Right renal pelvis (tissue), 4 donors: ENCODE measurements around the gene CYP2A6. TPM values are rescaled to one million over a fixed set of nuclear protein-coding genes. Genes with fewer than 3 reads are reported as not detected.
"Not testable (repeated sequence)": the region's sequence is repeated elsewhere in the genome, so short reads cannot be mapped to it uniquely, and the experiment has no call there.

ENCODE experiments used
- DNase-seq, 4 donors: peaks; one replicate each; pipeline ENCODE4 v3.0.0-alpha.2; 2013; ENCODE audit warnings: low read depth in 4 of 4, low spot score in 3 of 4, missing footprints in 1 of 4
- polyA plus RNA-seq, 4 donors: library from polyadenylated mRNA; unstranded; fragments of 120-200 nt; gene quantifications; one replicate each; pipeline ENCODE4 v1.2.1, GENCODE V29; 2013; ENCODE audit not compliant: insufficient read length in 4 of 4

The CYP2A6 gene
- polyA plus RNA-seq, 4 donors: 0.12 TPM; not detected in 3

DNA sequence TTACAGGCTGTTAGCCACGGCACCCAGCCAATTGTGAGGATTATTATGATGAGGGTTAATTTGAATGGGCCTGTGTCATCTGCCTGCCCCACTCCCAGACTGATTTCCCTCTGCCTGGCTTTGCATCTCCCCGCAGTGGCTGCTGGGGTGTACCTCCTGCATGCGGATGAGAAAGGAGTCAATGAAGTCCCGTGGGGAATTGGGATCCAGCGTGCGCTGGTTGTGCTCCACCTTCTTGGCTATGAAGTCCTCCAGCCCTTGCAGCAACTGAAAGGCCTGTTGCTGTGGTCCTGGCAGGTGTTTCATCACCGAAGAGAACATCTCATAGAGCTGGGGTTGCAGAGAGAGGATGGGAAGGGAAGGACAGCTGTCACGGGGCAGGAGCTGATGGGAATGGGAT is 3.5 kb downstream of the CYP2A6 start:
- not testable (repeated sequence) for DNase-seq

DNA sequence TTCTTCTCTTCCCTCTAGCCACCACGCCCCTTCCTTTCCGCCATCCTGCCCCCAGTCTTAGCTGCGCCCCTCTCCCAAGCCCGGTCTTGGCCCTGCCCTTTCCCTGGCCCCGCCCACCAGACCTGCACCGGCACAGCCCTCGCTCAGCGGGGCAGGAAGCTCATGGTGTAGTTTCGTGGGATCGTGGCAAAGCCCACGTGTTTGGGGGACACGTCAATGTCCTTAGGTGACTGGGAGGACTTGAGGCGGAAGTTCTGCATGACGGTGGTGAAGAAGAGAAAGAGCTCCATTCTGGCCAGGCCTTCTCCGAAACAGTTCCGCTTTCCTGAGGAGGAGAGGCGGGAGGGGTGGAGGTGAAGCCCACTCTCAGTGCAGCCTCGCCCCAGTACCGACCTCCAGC is 6.6 kb downstream of the CYP2A6 start:
- DNase-seq: not testable (repeated sequence)

DNA sequence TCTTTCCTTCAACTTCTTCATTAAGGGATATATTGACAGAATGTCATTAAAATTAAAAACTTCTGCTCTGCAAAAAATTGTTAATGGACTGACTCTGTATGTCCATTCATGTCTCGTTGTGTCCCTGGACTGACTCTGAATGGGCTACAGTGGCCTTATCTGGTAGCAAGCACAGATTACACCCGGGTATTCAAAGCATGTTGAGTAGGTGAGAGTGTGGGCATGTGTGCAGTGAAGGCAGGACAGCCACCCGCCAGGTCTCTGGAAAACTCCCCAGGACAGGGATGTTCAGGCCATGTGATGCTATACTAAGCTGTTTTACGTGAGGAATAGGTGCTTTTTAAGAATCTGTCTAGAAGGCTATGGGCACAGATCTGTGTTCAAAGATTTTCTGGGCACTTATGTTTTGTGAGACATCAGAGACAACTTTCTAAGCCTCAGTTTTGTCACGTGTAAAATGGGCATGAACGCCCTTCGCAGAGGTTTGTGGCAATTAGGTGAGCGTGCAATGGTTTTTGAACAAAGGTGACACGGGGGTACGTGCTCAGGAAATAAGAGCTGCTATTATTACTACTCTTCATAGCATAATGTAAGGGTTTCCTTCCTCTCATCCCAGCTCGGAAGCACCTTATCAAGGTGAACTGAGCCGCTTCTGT is 7.1 kb downstream of the CYP2A6 start:
- DNase-seq: not testable (repeated sequence)

DNA sequence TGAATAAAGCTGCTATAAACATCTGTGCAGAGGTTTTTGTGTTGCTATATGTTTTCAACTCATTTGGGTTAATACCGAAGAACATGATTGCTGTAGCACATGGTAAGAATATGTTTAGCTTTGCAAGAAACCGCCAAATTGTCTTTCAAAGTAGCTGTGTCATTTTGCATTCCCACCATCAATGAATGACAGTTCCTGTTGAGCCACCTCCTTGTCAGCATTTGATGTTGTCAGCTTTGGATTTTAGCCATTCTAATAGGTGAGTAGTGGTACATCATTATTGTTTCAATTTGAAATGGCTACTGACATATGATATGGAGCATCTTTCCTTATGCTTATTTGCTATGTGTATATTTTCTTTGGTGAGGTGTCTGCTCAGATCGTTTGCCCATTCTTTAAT is 8.2 kb downstream of the CYP2A6 start:
- DNase-seq: not testable (repeated sequence)

DNA sequence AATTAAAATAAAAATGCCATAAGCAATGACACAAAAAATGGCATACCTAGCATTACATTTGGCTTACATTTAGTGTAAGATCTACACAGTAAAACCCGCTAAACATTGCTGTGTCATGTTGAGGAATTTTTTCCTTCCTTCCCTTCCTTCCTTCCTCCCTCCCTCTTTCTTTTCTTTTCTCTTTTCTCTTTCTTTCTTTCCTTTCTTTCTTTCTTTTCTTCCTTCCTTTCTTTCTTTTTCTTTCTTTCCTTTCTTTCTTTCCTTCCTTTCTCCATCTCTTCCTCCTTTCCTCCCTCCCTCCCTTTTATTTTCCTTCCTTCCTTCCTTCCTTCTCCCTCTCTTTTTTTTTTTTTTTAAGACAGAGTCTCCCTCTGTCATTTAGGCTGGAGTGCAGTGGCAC is 11.8 kb downstream of the CYP2A6 start:
- DNase-seq: not testable (repeated sequence)

DNA sequence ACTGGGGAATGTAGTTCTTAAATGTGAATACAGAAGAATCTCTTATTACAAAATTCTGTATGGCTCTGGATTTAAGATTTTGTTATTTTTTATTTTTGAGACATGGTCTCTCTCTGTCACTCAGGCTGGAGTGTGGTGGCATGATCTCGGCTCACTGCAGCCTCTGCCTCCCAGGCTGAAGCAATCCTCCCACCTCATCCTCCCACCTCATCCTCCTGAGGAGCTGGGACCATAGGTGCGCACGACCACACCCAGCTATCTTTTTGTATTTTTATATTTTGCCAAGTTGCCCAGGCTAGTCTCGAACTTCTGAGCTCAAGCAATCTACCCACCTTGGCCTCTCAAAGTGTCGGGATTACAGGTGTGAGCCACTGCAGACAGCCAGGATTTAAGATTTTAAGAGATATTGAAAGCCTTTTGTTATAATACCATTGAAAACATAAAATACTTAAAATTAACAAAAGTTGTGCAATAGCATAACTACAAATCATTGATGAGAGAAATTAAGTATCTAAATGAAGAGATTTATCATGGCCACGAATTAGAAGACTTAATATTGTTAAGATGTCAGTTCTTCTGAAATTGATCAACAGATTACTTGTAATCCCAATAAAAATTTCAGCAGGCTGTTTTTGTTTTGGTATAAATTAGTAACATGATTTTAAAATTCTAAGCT is 13.4 kb downstream of the CYP2A6 start:
- DNase-seq: no peak

DNA sequence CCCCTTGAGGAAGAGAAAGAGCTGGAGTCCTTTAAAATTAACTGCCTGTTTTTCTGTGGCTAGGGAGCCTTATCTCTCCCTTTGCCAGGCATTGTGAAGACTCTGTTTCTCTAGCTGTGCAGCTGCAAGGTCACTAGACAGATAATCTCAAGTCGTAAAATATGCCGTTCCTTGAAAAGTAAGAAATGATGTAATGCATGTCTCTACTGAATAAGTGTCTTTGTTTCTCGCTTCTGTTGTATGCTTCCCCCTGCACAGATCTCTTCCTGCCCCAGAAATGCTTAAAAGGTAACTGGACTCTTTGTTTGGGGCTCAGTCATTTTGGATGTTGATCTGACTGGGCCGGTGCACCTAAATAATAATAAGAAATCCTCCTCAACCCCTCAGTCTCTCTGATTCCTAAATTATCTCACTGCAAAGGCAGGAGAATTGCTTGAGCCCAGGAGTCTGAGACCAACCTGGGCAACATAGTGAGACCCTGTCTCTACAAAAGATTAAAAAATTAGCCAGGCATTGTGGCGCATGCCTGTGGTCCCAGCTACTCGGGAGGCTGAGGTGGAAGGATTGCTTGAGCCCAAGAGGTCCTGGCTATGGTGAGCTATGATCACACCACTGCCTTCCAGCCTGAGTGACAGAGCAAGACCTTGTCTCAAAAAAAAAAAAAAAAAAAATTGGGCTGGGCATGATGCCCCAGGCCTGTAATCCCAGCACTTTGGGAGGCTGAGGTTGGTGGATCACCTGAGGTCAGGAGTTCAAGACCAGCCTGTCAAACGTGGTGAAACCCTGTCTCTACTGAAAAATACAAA is 16.3 kb downstream of the CYP2A6 start:
- DNase-seq: not testable (repeated sequence)

DNA sequence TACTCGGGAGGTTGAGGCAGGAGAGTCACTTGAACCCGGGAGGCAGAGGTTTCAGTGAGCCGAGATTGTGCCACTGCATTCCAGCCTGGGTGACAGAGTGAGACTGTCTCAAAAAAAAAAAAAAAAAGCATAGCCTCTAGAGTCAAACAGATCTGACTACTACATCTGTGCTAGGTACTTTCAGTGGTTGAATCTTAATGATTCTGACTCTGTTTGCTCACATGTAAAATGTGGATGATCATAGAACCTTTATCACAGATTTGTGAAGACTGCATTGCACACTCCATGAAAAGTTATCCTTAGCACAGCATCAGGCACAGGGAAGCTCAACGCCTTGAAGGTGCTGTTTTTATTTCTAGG is 17.8 kb downstream of the CYP2A6 start:
- not testable (repeated sequence) for DNase-seq

DNA sequence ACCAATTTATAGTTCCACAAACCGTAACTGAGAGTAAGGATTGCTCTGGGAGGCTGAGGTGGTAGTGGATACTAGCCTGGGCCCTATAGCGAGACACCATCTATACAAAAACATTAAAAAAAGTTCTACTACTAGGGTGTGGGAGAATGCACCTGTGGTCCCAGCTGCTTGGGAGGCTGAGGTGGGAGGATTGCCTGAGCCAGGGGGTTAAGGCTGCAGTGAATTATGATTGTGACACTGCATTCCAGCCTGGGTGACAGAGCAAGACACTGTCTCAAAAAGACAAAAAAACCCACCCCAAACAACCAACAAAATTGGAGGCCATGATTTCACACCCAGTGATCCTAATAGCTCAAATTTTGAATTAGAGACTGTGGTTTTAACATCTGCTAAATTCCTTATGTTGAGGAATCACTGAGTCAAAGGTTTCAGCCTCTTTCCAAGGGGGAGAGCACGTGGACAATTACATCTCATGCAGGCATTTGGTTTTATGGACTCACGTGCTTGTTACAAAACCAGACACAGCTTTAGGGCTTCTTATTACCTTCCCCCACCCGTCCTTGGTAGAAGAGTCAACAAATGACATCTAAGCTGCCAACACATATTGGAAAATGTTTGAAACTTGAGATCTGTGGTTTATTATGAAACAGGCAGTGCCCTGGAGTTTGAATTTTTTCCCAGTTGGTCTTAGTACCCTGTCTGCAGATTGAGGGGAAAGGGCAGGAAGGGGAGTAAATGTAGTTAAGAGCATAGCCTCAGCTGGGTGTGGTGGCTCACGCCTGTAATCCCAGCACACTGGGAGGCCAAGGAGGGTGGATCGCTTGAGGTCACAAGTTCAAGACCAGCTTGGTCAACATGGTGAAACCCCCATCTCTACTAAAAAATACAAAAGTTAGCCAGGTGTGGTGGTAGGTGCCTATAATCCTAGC is 18.5 kb downstream of the CYP2A6 start:
- DNase-seq: no peak

DNA sequence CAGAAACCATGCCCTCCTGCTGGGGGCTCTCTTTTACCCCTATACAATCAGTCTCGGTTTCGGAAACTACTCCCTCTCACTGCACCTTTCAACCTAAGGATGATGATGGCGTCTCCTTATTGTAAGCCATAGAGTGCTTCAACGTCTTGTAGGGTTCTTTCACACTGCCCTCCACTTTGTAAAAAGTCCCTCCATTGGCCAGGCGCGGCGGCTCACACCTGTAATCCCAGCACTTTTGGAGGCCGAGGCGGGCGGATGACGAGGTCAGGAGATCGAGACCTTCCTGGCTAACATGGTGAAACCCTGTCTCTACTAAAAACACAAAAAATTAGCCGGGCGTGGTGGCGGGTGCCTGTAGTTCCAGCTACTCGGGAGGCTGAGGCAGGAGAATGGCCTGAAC is 19.5 kb downstream of the CYP2A6 start:
- not testable (repeated sequence) for DNase-seq

DNA sequence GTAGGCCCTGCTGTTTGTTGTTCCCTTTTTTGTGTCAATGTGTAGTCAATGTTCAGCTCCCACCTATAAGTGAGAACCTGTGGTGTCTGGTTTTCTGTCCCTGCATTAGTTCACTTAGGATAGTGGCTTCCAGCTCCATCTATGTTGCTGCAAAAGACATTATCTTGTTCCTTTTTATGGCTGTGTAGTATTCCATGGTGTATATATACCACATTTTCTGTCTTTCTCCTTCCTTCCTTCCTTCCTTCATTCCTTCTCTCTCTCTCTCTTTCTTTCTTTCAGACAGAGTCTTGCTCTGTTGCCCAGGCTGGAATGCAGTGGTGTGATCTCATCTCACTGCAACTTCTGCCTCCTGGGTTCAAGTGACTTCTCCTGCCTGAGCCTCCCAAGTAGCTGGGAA is 21.0 kb downstream of the CYP2A6 start:
- no peak for DNase-seq

DNA sequence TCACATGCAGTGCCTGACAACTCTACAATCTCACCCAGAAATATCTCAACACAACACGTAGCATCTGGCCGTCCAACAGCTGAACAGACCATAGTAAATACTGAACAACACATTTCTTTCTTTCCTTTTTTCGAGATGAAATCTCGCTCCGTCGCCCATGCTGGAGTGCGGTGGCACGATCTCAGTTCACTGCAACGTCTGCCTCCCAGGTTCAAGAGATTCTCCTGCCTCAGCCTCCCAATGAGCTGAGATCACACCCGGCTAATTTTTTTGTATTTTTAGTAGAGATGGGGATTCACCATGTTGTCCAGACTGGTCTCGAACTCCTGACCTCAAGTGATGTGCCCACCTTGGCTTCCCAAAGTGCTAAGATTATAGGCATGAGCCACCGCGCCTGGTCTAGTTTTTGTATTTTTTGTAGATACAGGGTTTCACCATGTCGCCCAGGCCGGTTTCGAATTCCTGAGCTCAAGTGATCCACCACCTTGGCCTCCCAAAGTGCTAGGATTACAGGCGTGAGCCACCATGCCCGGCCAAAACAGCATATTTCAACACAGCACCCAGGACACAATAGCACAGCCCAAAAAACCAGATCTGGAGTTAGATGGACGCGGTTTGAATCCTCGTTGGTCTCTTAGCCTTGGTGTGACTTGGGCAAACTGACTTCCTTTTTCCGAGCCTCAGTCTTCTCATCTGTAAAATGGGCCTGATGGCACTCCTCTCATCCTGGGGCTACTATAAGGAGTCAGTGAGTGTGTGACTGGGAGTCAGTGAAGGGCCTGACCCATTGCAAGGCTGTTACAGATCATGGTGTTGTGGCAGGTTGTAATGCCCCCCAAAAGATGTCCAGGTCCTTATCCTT is 22.6 kb downstream of the CYP2A6 start:
- DNase-seq: no peak

DNA sequence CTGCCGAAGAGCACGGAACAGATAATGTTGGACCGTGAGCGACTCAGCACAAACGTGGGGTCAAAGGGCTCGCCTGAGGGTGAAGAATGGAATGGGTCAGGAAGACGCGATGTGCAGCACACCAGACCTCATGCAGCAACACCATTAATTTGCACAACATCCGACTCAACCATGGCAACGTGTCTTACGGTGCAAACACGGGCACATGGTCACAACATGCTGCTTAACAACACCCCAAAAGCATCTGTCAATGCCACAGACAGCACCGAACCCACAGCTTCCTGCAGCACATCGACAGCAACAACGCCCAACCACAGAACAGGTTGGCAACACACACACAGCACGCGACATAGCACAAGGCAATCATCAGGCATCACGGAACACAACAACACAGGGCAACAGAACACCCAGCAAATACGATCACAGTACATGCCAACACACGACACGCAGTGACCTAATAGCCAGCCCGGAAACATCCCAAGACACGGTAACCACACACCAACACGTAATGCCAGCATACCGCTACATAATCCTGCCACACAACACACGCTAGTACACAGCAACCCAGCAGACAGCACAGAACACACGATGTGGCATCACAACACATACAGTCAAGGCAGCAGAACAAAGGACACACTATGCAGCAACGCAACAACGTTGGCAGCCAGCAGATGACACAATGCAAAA is 23.4 kb downstream of the CYP2A6 start:
- not testable (repeated sequence) for DNase-seq

DNA sequence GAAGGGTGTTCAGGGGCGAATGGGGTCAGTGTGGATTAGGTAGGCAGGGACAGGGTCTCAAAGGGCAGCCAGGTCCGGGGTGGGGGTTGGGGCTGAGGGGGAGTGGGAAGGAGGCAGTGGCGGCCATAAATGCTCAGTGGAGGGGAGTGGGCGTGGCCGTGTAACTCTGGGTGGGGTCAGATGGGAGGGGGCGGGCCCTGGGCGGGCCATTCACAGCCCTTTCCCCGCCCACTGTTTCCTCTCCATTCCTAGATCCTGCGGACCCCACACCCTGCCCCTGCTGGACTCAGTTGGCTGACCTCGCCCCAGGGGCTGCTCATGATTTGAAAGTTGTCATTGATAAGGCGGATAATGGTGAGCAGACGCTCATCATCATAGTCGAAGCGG is 23.9 kb downstream of the CYP2A6 start:
- DNase-seq: not testable (repeated sequence)

DNA sequence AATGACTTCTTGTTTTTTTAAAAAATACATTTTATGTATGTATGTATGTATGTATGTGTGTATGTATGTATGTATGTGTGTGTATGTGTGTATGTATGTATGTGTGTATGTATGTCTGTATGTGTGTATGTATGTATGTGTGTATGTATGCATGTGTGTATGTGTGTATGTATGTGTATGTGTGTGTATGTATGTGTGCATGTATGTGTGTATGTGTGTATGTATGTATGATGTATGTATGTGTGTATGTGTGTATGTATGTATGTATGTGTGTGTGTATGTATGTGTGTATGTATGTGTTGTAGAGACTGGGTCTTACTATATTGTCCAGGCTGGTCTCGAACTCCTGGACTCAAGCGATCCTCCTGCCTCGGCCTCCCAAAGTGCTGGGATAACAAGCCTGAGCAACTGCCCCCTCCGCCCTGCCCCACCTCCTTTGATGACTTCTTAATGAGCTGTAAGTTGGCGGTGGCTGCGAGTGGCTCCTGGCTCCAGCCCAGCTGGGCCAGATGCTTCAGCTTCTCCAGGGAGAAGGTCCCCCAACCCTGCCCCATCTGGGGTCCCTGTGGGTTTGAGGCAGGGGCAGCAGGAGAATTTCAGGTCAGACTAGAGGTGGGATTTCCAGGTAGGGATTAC is 24.7 kb downstream of the CYP2A6 start:
- not testable (repeated sequence) for DNase-seq

DNA sequence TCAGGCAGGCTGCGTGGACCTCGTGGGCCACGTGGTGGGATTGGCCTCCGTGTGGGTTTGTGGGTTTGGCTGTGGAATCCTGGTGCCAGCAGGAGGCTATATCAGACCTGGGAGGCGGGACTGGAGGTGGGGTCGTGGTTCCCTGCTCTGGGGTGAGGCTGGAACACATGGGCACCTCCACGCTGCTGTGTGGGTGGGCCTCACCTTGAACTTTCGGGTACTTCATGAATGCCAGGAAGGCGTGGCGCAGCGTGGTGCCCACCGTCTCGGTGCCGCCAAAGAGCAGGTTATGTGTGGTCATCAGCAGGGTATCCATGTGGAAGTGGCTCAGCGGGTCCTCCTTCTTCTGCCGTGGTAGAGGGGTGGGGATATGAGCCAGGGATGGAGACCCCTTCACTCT is 25.3 kb downstream of the CYP2A6 start:
- DNase-seq: not testable (repeated sequence)

DNA sequence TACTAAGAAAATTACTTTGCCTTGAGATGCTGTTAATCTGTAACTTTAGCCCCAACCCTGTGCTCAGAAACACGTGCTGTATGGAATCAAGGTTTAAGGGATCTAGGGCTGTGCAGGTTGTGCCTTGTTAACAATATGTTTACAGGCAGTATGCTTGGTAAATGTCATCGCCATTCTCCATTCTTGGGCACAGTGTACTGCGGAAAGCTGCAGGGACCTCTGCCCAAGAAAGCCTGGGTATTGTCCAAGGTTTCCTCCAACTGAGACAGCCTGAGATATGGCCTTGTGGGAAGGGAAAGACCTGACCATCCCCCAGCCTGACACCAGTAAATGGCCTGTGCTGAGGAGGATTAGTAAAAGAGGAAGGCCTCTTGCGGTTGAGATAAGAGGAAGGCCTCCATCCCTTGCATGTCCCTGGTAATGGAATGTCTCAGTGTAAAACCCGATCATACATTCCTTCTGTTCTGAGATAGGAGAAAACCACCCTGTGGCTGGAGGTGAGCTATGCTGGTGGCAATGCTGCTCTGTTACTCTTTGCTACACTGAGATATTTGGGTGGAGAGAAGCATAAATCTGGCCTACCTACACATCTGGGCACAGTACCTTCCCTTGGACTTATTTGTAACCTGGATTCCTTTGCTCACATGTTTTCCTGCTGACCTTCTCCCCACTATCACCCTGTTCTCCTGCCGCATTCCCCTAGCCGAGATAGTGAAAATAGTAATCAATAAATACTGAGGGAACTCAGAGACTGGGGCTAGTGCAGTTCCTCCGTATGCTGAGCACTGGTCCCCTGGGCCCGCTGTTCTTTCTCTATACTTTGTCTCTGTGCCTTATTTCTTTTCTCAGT is 27.3 kb downstream of the CYP2A6 start:
- not testable (repeated sequence) for DNase-seq

DNA sequence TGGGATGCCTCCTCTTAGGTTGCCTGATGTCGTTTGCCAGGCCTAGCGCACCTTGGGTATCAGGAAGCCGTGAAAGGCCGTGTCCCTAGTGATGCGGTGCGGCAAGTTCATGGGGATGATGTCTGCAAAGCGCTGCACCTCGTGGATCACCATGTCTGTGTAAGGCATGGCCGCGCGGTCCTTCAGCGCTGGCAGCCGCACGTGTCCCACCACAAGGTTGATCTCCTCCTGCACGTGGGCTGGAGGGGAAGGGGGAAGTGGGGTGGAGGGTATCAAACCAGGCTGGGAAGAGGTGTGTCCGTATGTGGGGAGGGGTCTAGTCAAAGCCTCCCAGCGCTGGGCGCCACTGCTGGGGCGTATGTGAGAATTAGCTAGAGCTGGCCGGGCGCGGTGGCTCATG is 28.1 kb downstream of the CYP2A6 start:
- DNase-seq: no peak
